ENCODE results near the gene TLK1. TPM values are rescaled to one million over a fixed set of nuclear protein-coding genes. Genes with fewer than 3 reads are reported as not detected.

The TLK1 gene
- total RNA-seq, 1 experiment from 2014 or later = 101 TPM

- POLR2A ChIA-PET (ENCODE audit: unreplicated experiment) = no interaction called here
- intact Hi-C loops (cut with micrococcal nuclease; ENCODE audit: unreplicated experiment) = loop anchor here (5.0 kb wide), 1 partner anchor 378 kb away; no protein-coding TSS in a partner anchor
- no peaks in the 10 kb centered on the region; the same call in 1 of the 2 replicates for H3F3A ChIP-seq (ENCODE audit: insufficient read depth, low read depth)
- no peaks in the 10 kb centered on the region for H3K79me2 ChIP-seq (ENCODE audit: low read depth)
- H3K4me2 ChIP-seq = no peak overlapping the region
- BruUV-seq (replicated peaks) = no TSS peak
- peaks cover 11% of the 10 kb centered on the region; the same call in 1 of the 2 replicates for H4K20me1 ChIP-seq (ENCODE audit: insufficient read depth)
- no peaks in the 10 kb centered on the region for H3K9me2 ChIP-seq (ENCODE audit: insufficient read depth)
- TF ChIP-seq, protein P1, sequence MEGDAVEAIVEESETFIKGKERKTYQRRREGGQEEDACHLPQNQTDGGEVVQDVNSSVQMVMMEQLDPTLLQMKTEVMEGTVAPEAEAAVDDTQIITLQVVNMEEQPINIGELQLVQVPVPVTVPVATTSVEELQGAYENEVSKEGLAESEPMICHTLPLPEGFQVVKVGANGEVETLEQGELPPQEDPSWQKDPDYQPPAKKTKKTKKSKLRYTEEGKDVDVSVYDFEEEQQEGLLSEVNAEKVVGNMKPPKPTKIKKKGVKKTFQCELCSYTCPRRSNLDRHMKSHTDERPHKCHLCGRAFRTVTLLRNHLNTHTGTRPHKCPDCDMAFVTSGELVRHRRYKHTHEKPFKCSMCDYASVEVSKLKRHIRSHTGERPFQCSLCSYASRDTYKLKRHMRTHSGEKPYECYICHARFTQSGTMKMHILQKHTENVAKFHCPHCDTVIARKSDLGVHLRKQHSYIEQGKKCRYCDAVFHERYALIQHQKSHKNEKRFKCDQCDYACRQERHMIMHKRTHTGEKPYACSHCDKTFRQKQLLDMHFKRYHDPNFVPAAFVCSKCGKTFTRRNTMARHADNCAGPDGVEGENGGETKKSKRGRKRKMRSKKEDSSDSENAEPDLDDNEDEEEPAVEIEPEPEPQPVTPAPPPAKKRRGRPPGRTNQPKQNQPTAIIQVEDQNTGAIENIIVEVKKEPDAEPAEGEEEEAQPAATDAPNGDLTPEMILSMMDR (conservative IDR thresholded peaks at IDR 0.05) = no peak
- no peak for TF ChIP-seq EZH2 (IDR thresholded peaks at IDR 0.05; ENCODE audit: low read depth)
- CTCF ChIA-PET = no interaction called here
- peaks cover 40% of the 10 kb centered on the region for H3K36me3 ChIP-seq (ENCODE audit: low read depth)
- no peak overlapping the region for H3K4me3 ChIP-seq
- no peaks in the 10 kb centered on the region for H3K9me3 ChIP-seq (ENCODE audit: insufficient read depth, low read depth)
- no peak overlapping the region for H2AFZ ChIP-seq
- peaks cover 3% of the 10 kb centered on the region; the same call in 1 of the 2 replicates for H3K4me1 ChIP-seq (replicated peaks; ENCODE audit: insufficient read depth)
- H3K27ac ChIP-seq = no peak overlapping the region
- no peaks in the 10 kb centered on the region for H3K27me3 ChIP-seq (ENCODE audit: insufficient read depth, low read depth)
- no peak for DNase-seq
Observed at GRCh38 chr2:171034315-171034714, 126.4 kb downstream of the TLK1 start.

DNA sequence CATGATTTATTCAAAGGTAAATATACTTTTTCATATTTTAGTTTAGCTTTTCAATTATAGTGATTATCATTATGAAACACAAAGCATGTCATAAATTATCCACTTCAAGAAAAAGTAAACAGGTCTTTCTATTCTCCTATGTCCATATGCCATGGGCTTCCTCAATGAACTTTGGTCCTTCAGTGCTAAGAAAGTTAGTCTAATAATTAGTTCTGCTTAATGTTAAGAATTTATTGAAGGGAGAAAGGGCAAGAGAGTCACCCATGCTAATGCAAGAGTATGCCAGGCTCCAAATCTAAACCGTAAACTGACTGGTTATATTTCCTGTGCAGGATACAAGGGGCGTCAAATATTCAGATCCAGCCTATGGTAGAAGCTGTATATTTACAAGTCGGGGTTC lies 135.5 kb downstream of the TLK1 start:
- Histone ChIP-seq H3K4me2 (no peak overlapping the region), H3K4me3 (no peak overlapping the region), H4K20me1 (ENCODE audit: insufficient read depth) (no peaks in the 10 kb centered on the region), H3K36me3 (ENCODE audit: low read depth) (peaks cover 18% of the 10 kb centered on the region; the same call in 1 of the 2 replicates), H3K27me3 (ENCODE audit: insufficient read depth, low read depth) (no peaks in the 10 kb centered on the region), H3F3A (ENCODE audit: insufficient read depth, low read depth) (peaks cover 30% of the 10 kb centered on the region), H3K27ac (no peak overlapping the region), H2AFZ (no peak overlapping the region), H3K9me3 (ENCODE audit: insufficient read depth, low read depth) (no peaks in the 10 kb centered on the region), H3K9me2 (ENCODE audit: insufficient read depth) (no peaks in the 10 kb centered on the region), H3K4me1 (replicated peaks; ENCODE audit: insufficient read depth) (peaks cover 20% of the 10 kb centered on the region), H3K79me2 (ENCODE audit: low read depth) (peaks cover 3% of the 10 kb centered on the region; the same call in 1 of the 2 replicates)
- no peak for TF ChIP-seq EZH2 (IDR thresholded peaks at IDR 0.05; ENCODE audit: low read depth)
- TF ChIP-seq, protein P1 (conservative IDR thresholded peaks at IDR 0.05) = no peak
- intact Hi-C loops (cut with micrococcal nuclease; ENCODE audit: unreplicated experiment) = no loop called here
- no TSS peak for BruUV-seq (replicated peaks)
- DNase-seq = no peak
- ChIA-PET CTCF (no interaction called here), POLR2A (ENCODE audit: unreplicated experiment) (no interaction called here)

DNA sequence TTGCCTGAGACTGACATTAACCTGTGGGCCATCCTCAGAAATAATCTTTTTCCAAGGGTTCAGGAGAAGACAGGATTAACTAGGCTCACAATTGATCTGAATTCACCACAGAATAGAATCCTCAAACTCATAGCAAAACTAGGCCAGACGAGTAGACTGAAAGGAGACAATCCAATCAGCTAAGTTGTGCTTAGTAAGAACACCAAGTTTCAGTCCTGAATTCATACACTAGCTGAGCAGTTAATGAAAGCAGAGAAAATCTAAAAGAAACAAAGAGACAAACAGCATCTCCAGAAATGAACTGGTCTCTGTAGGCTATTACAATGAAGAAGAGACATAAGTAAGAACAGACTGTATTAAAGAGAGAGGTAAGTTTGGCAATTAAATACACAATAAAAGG lies 142.2 kb downstream of the TLK1 start:
- DNase-seq = no peak
- H3F3A ChIP-seq (ENCODE audit: insufficient read depth, low read depth) = peaks cover 29% of the 10 kb centered on the region
- no peak overlapping the region for H3K27ac ChIP-seq
- H3K27me3 ChIP-seq (ENCODE audit: insufficient read depth, low read depth) = no peaks in the 10 kb centered on the region
- H3K36me3 ChIP-seq (ENCODE audit: low read depth) = peaks cover 24% of the 10 kb centered on the region; the same call in 1 of the 2 replicates
- H3K4me2 ChIP-seq = no peak overlapping the region
- peaks cover 11% of the 10 kb centered on the region for H3K4me1 ChIP-seq (replicated peaks; ENCODE audit: insufficient read depth)
- POLR2A ChIA-PET (ENCODE audit: unreplicated experiment) = no interaction called here
- intact Hi-C loops (cut with micrococcal nuclease; ENCODE audit: unreplicated experiment) = no loop called here
- peaks cover 3% of the 10 kb centered on the region for H3K79me2 ChIP-seq (ENCODE audit: low read depth)
- H3K9me2 ChIP-seq (ENCODE audit: insufficient read depth) = no peaks in the 10 kb centered on the region
- H3K9me3 ChIP-seq (ENCODE audit: insufficient read depth, low read depth) = no peaks in the 10 kb centered on the region
- CTCF ChIA-PET = no interaction called here
- BruUV-seq (replicated peaks) = no TSS peak
- no peak overlapping the region for H3K4me3 ChIP-seq
- no peak overlapping the region for H2AFZ ChIP-seq
- TF ChIP-seq, protein P1 (conservative IDR thresholded peaks at IDR 0.05) = no peak
- TF ChIP-seq EZH2 (IDR thresholded peaks at IDR 0.05; ENCODE audit: low read depth) = no peak
- H4K20me1 ChIP-seq (ENCODE audit: insufficient read depth) = no peaks in the 10 kb centered on the region; the same call in 1 of the 2 replicates

Data from PC-9 (cell line).